ENCODE measurements around the gene LPAR2. TPM values are rescaled to one million over a fixed set of nuclear protein-coding genes. Genes with fewer than 3 reads are reported as not detected.

The LPAR2 gene
- total RNA-seq, 2 experiments from 2014 or later = 21.6 to 33.2 TPM

DNA sequence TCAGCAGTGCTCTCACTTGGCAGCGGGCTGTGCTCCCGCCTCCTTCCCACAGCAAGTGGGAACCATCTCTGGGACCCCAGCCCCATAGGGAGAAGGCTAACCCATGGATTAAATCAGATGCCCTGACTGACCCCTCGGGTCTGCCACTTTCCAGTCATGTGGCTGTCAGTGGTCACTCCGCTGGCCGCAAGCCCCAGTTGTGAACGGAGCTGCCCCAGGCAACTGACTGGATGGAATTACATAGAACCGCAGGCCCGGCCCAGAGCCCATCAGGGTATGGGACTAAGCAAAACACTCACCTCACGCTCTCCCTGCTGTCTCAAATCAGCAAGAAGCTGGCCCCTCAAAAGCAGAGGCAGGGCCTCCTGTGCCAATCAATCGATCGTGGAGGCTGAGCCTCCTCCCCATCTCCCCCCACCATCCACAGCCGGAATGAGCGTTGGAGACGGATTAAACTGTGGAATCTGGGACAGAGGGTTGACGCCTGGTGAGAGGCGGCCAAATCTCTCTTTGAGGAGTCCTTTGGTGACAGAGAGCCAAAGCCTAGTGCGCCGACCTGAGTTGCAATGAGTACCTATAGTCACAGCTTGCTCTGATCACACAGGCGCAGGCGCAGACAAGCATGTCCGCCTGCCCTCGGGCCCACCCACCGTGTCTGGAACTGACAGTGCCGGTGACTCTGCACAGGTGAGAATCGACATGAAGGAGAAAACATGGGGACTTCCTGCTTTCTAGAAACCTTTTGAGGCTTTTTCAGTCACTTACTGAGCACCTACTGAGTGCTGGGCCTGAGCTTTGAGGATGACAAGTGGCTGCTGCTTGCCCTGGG, 48.3 kb downstream of the LPAR2 start:
- Mint-ChIP-seq H3K27ac (no peak overlapping the region), H3K27me3 (no peaks in the 10 kb centered on the region), H3K4me1 (peaks cover 6% of the 10 kb centered on the region), H3K9me3 (ENCODE audit: low read depth) (no peaks in the 10 kb centered on the region), H3K4me3 (no peak overlapping the region), H3K36me3 (ENCODE audit: low read depth) (peaks cover 5% of the 10 kb centered on the region)
- intact Hi-C loops (cut with DNase I, micrococcal nuclease) = no loop called here
- ATAC-seq (peak; percentile 36), DNase-seq (peak; percentile 15)
- POLR2A ChIA-PET = no interaction called here
- CTCF ChIA-PET = interaction anchor here (1.2 to 1.7 kb wide), 2 partner anchors 24 to 26 kb away, joined by 3 to 4 read pairs; no protein-coding TSS in a partner anchor

DNA sequence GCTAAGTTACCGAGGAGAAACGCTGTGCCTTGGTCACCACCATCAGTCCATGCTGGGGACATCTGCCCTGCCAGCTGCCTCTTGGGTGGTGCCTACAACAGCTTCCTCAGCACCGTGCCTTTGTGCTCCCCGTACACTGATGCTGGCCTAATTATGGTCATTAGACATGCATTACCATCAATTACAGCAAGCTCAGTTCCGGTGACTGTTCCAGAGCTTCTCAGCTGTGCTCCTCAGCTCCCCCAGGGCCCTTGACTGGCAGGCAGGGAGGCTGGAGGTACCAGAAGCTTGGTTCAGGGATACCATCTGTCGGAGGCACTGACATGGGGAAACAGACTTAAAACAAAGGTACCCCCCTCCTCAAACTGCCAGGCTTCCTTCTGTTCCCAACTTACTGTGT, 49.8 kb downstream of the LPAR2 start:
- no peak overlapping the region for H3K4me3 Mint-ChIP-seq
- CTCF ChIA-PET = interaction anchor here (0.7 to 1.2 kb wide), 6 partner anchors 12 to 189 kb away, joined by 3 to 4 read pairs (median 4); partner anchors contain the start of gene GMIP
- ATAC-seq (no peak), DNase-seq (no peak)
- peaks cover 5% of the 10 kb centered on the region for H3K36me3 Mint-ChIP-seq (ENCODE audit: low read depth)
- intact Hi-C loops (cut with DNase I, micrococcal nuclease) = no loop called here
- peaks cover 6% of the 10 kb centered on the region for H3K4me1 Mint-ChIP-seq
- no peaks in the 10 kb centered on the region for H3K27me3 Mint-ChIP-seq
- POLR2A ChIA-PET = interaction anchor here (0.7 kb wide), 1 partner anchor 18 kb away, joined by 5 read pairs; no protein-coding TSS in a partner anchor
- H3K27ac Mint-ChIP-seq = no peak overlapping the region
- H3K9me3 Mint-ChIP-seq (ENCODE audit: low read depth) = no peaks in the 10 kb centered on the region

- H3K27ac Mint-ChIP-seq = no peak overlapping the region
These were observed 52.6 kb downstream of the LPAR2 start for GRCh38 chr19:19575411-19575810.

More at GRCh38 chr19:19575411-19575810, 52.6 kb downstream of the LPAR2 start:
- no peak overlapping the region for H3K4me3 Mint-ChIP-seq
- POLR2A ChIA-PET = no interaction called here
- DNase-seq (no peak), ATAC-seq (no peak)
- peaks cover 4% of the 10 kb centered on the region for H3K36me3 Mint-ChIP-seq (ENCODE audit: low read depth)
- no peaks in the 10 kb centered on the region for H3K9me3 Mint-ChIP-seq (ENCODE audit: low read depth)
- H3K4me1 Mint-ChIP-seq = peaks cover 2% of the 10 kb centered on the region
- CTCF ChIA-PET = interaction anchor here (1.9 kb wide), 1 partner anchor 21 kb away, joined by 13 read pairs; no protein-coding TSS in a partner anchor
- intact Hi-C loops (cut with DNase I, micrococcal nuclease) = no loop called here
- H3K27me3 Mint-ChIP-seq = no peaks in the 10 kb centered on the region

Other genes starting within 250 kb of the LPAR2 start
- 100 to 1,000 TPM; 123 to 139 TPM for gene GATAD2A, start 222.5 kb downstream of the LPAR2 start, total RNA-seq
- 1 to 10 TPM; 3.8 to 4.4 TPM for gene TSSK6, start 112.7 kb downstream of the LPAR2 start, total RNA-seq
- 100 to 1,000 TPM; 310 to 323 TPM for gene NDUFA13, start 112.0 kb downstream of the LPAR2 start, total RNA-seq
- gene YJEFN3, start 99.3 kb downstream of the LPAR2 start, total RNA-seq = 10 to 100 TPM; 10.7 to 11.4 TPM
- under 1 TPM; 0.19 to 0.27 TPM for gene CILP2, start 90.0 kb downstream of the LPAR2 start, total RNA-seq
- 10 to 100 TPM; 19.4 to 21.2 TPM for gene PBX4, start 9.5 kb downstream of the LPAR2 start, total RNA-seq
- 10 to 100 TPM; 54.9 to 56.6 TPM for gene GMIP, start 15.4 kb upstream of the LPAR2 start, total RNA-seq
- gene ATP13A1, start 35.5 kb upstream of the LPAR2 start, total RNA-seq = 10 to 100 TPM; 61.8 to 71.2 TPM
- gene ZNF101, start 40.6 kb upstream of the LPAR2 start, total RNA-seq = 10 to 100 TPM; 63.9 to 70.8 TPM
- gene ZNF14, start 104.9 kb upstream of the LPAR2 start, total RNA-seq = 1 to 10 TPM; 9.2 TPM
- 10 to 100 TPM; 33.3 to 41.3 TPM for gene ZNF506, start 193.5 kb upstream of the LPAR2 start, total RNA-seq
- 10 to 100 TPM; 16.1 to 25.1 TPM for gene ZNF253, start 237.7 kb upstream of the LPAR2 start, total RNA-seq

Measured in activated CD4-positive, alpha-beta T cell treated with anti-CD3 and anti-CD28 coated beads for 36 hours (primary cell).